ENCODE measurements around the gene FMNL2. TPM values are rescaled to one million over a fixed set of nuclear protein-coding genes. Genes with fewer than 3 reads are reported as not detected.

The FMNL2 gene
- total RNA-seq, 1 experiment from 2014 or later, result 33.6 TPM

GRCh38 chr2:152542995-152543481, 208.1 kb downstream of the FMNL2 start:
- no peak for TF ChIP-seq POLR2AphosphoS5 (IDR thresholded peaks at IDR 0.05; ENCODE audit: low read depth, low read length)
- no peak for TF ChIP-seq SIN3A (IDR thresholded peaks at IDR 0.05; ENCODE audit: borderline replicate concordance, insufficient read depth, low read depth, low read length)
- no peak for TF ChIP-seq TCF7L2 (IDR thresholded peaks at IDR 0.05; ENCODE audit: low read depth, low read length)
- TF ChIP-seq REST (IDR thresholded peaks at IDR 0.05; ENCODE audit: insufficient read depth in 1 of 2, low read depth in 2 of 2, low read length in 1 of 2), result no peak
- no peak for TF ChIP-seq CTCF (IDR thresholded peaks at IDR 0.05)
- peak overlapping the region; percentile 48 for H3K27ac ChIP-seq (ENCODE audit: low read length)
- ChIA-PET POLR2A (no interaction called here), CTCF (no interaction called here)
- in situ Hi-C loops (cut with HindIII; ENCODE audit: low pct_unique_long_range_greater_than_20kb, low sequenced_read_pairs), result no loop called here
- no peaks in the 10 kb centered on the region for H3K9me3 ChIP-seq (ENCODE audit: control insufficient read depth, insufficient read depth, low read depth, low read length)
- intact Hi-C loops (cut with micrococcal nuclease; ENCODE audit: unreplicated experiment), result no loop called here
- H3K4me1 ChIP-seq (ENCODE audit: control insufficient read depth, insufficient read depth, low read length), result peaks cover 20% of the 10 kb centered on the region
- DNase-seq (ENCODE audit: low read depth, low spot score) (peak; percentile 85), ATAC-seq (peak; percentile 93)
- no peaks in the 10 kb centered on the region for H3K27me3 ChIP-seq (ENCODE audit: control insufficient read depth, insufficient read depth, low read length)
- BruUV-seq (replicated peaks), result no TSS peak
- H3K36me3 ChIP-seq (ENCODE audit: control insufficient read depth, insufficient read depth, low read length), result no peaks in the 10 kb centered on the region; the same call in 1 of the 2 replicates
- H3K4me3 ChIP-seq (ENCODE audit: low read depth in 2 of 2, low read length in 2 of 2), result no peak overlapping the region

- no peak for DNase-seq (ENCODE audit: low read depth, low spot score)
- no peaks in the 10 kb centered on the region; the same call in 1 of the 2 replicates for H3K36me3 ChIP-seq (ENCODE audit: control insufficient read depth, insufficient read depth, low read length)
- H3K4me1 ChIP-seq (ENCODE audit: control insufficient read depth, insufficient read depth, low read length), result peaks cover 20% of the 10 kb centered on the region
- TF ChIP-seq TCF7L2 (IDR thresholded peaks at IDR 0.05; ENCODE audit: low read depth, low read length) (no peak), SIN3A (IDR thresholded peaks at IDR 0.05; ENCODE audit: borderline replicate concordance, insufficient read depth, low read depth, low read length) (no peak), CTCF (IDR thresholded peaks at IDR 0.05) (no peak), POLR2AphosphoS5 (IDR thresholded peaks at IDR 0.05; ENCODE audit: low read depth, low read length) (no peak), REST (IDR thresholded peaks at IDR 0.05; ENCODE audit: insufficient read depth in 1 of 2, low read depth in 2 of 2, low read length in 1 of 2) (no peak)
- no peak overlapping the region for H3K4me3 ChIP-seq (ENCODE audit: low read depth in 2 of 2, low read length in 2 of 2)
- CTCF ChIA-PET, result no interaction called here
- no peak for ATAC-seq
- H3K27ac ChIP-seq (ENCODE audit: low read length), result peak overlapping the region; percentile 48; the same call in 1 of the 2 replicates
- no peaks in the 10 kb centered on the region for H3K9me3 ChIP-seq (ENCODE audit: control insufficient read depth, insufficient read depth, low read depth, low read length)
- no peaks in the 10 kb centered on the region for H3K27me3 ChIP-seq (ENCODE audit: control insufficient read depth, insufficient read depth, low read length)
- intact Hi-C loops (cut with micrococcal nuclease; ENCODE audit: unreplicated experiment) (no loop called here), in situ Hi-C loops (cut with HindIII; ENCODE audit: low pct_unique_long_range_greater_than_20kb, low sequenced_read_pairs) (no loop called here)
- BruUV-seq (replicated peaks), result no TSS peak
- POLR2A ChIA-PET, result no interaction called here
Observed at GRCh38 chr2:152543717-152544116, 208.7 kb downstream of the FMNL2 start.

All from Panc1 (cell line).